Stomach (tissue), 9 donors: ENCODE measurements around the gene CFB. TPM values are rescaled to one million over a fixed set of nuclear protein-coding genes. Genes with fewer than 3 reads are reported as not detected.

ENCODE experiments used
- DNase-seq, 2 donors: peaks; one replicate each; pipeline versions ENCODE4 v3.0.0 to v3.0.0-alpha.2; 2013 to 2019
- H3K27ac ChIP-seq, 5 donors: fragments of 200-600 bp in 4 of 5; sonication (generic) in 4 of 5; one replicate each; pipeline ENCODE4 v1.5.1; 2013 to 2019; ENCODE audit warnings: mild to moderate bottlenecking in 1 of 5, moderate library complexity in 1 of 5
- H3K27me3 ChIP-seq, 3 donors: fragments of 200-600 bp; sonication (generic); one replicate each; pipeline ENCODE4 v1.5.1; 2017 to 2019; ENCODE audit warnings: mixed run types in 1 of 3
- H3K36me3 ChIP-seq, 4 donors: fragments of 200-600 bp; sonication (generic); 1 replicate in 3 of 4; 2 replicates in 1 of 4; pipeline ENCODE4 v1.5.1; 2016 to 2019
- H3K4me1 ChIP-seq, 4 donors: fragments of 200-600 bp; sonication (generic); one replicate each; pipeline ENCODE4 v1.5.1; 2016 to 2019
- H3K4me3 ChIP-seq, 4 donors: fragments of 200-600 bp; sonication (generic) in 3 of 4; one replicate each; pipeline ENCODE4 v1.5.1; 2016 to 2019; ENCODE audit warnings: mild to moderate bottlenecking in 1 of 4
- H3K9me3 ChIP-seq, 4 donors: fragments of 200-600 bp; sonication (generic); one replicate each; pipeline ENCODE4 v1.5.1; 2016 to 2019
- EP300 ChIP-seq: sonication (generic); formaldehyde crosslinking; IDR thresholded peaks from one replicate; pipeline ENCODE4 v1.6.1; 2017; ENCODE audit warnings: antibody characterized with exemption
- POLR2A ChIP-seq, 4 donors: fragments of 450-650 bp; IDR thresholded peaks; one replicate each; pipeline ENCODE4 v1.6.1; 2016; ENCODE audit warnings: antibody characterized with exemption in 4 of 4, control low read depth in 2 of 4, mild to moderate bottlenecking in 1 of 4, moderate library complexity in 1 of 4
- POLR2AphosphoS5 ChIP-seq, 3 donors: sonication (generic); formaldehyde crosslinking; IDR thresholded peaks; one replicate each; pipeline ENCODE4 v1.6.1; 2016; ENCODE audit warnings: antibody characterized with exemption in 3 of 3
- WGBS, 5 donors: extraction: QIAGEN DNeasy Blood & Tissue Kit in 3 of 5; methylation state at CpG; one replicate each; pipeline versions ENCODE4 v1.1.5 to v1.1.7; 2013 to 2018; 5-methylcytosine and 5-hydroxymethylcytosine counted together
- intact Hi-C: fragments of 100-400 bp; cut with DNase I; formaldehyde crosslinking; loops from one replicate; pipeline ENCODE4 v1.15.1; 2023; ENCODE audit warnings: low total_unique reads
- polyA plus RNA-seq, 3 donors: library from polyadenylated mRNA; stranded (reverse); fragments of 200-250 nt; gene quantifications; one replicate each; pipeline ENCODE4 v1.2.3, GENCODE V29; 2013
- total RNA-seq, 5 donors: library from RNA; depleted of rRNA; stranded (reverse); fragments of >200 nt; gene quantifications; one replicate each; pipeline versions ENCODE4 v1.1.0 to v1.2.3, GENCODE V29; 2014 to 2016
- TF ChIP-seq, protein P1 (sequence below), 7 experiments: fragments of 450-650 bp in 4 of 7; fragments of 200-600 bp in 3 of 7; sonication (generic) in 3 of 7; IDR thresholded peaks; one replicate each; pipeline ENCODE4 v1.5.1; 2016 to 2019; ENCODE audit warnings: antibody characterized with exemption in 7 of 7, control low read depth in 2 of 7, mild to moderate bottlenecking in 1 of 7
- donor health status: healthy with polysubstance abuse.
- donor health status: Bipolar disorder and iron deficiency.
- donor health status: healthy.

CFB gene
- total and polyA plus RNA-seq, 8 donors, result 8.4 to 316 (median 175) TPM

DNA sequence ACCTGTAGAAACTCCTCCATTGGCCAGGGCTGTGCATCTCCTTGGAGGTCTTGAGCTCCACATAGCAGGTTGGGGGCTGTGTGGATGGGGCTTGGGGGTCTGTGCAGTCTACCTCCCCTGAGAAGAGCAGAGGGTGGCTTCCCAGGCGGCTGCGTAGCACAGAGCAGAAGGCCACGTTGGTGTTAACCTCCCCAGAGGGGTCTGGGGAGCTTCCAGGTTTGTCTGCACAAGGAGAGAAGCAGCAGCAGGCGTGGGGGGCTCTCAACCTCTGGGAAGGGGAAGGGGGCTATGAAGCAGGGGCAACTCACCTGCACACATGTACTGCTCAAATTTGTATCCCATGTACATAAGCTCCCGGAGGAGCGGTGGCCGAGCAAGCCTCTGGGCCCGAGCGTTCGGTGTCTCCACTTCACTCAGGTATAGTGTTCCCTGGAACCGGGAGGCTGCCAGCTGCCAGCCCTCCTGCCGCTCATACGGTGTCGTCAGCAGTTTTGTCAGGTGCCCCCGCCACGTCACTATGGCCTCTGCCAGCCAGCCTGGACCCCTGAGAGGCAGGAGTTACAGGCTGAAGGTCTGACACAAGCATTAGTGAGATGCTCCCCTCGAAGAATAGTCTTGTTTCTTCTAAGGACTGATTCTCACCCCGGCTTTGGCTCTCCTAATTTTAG is 24.8 kb downstream of the CFB start:
- intact Hi-C loops, result no loop called here

GRCh38 chr6:31971279-31971992 is 25.5 kb downstream of the CFB start:
- intact Hi-C loops, result no loop called here
- WGBS, 5 donors, result 15 to 18% (median 16%) methylated on average over 28 to 29 of the region's 29 CpGs
- DNase-seq, result no peak
- H3K27ac ChIP-seq, result peak overlapping the region; percentile 92 to 99 (median 96)
- TF ChIP-seq EP300 (no peak), POLR2AphosphoS5 (IDR thresholded peaks at IDR 0.05) (no peak), POLR2A (IDR thresholded peaks at IDR 0.05) (no peak)
- TF ChIP-seq, protein P1, sequence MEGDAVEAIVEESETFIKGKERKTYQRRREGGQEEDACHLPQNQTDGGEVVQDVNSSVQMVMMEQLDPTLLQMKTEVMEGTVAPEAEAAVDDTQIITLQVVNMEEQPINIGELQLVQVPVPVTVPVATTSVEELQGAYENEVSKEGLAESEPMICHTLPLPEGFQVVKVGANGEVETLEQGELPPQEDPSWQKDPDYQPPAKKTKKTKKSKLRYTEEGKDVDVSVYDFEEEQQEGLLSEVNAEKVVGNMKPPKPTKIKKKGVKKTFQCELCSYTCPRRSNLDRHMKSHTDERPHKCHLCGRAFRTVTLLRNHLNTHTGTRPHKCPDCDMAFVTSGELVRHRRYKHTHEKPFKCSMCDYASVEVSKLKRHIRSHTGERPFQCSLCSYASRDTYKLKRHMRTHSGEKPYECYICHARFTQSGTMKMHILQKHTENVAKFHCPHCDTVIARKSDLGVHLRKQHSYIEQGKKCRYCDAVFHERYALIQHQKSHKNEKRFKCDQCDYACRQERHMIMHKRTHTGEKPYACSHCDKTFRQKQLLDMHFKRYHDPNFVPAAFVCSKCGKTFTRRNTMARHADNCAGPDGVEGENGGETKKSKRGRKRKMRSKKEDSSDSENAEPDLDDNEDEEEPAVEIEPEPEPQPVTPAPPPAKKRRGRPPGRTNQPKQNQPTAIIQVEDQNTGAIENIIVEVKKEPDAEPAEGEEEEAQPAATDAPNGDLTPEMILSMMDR (IDR thresholded peaks at IDR 0.05), result no peak
- H3K27me3 ChIP-seq, result no peaks in the 10 kb centered on the region
- peaks cover 27 to 46% (median 37%) of the 10 kb centered on the region in 4 donors for H3K4me1 ChIP-seq
- H3K9me3 ChIP-seq, result no peaks in the 10 kb centered on the region
- H3K36me3 ChIP-seq, result peaks cover 36 to 60% (median 44%) of the 10 kb centered on the region in 4 donors
- H3K4me3 ChIP-seq, result peak overlapping the region; percentile 62 to 82 (median 70)

More for the DNA sequence above, 24.8 kb downstream of the CFB start:
- no peaks in the 10 kb centered on the region for H3K9me3 ChIP-seq
- peak overlapping the region; percentile 92 to 99 (median 96) for H3K27ac ChIP-seq
- no peaks in the 10 kb centered on the region for H3K27me3 ChIP-seq
- H3K4me3 ChIP-seq, result peak overlapping the region; percentile 62 to 82 (median 70)
- H3K4me1 ChIP-seq, result peaks cover 27 to 46% (median 37%) of the 10 kb centered on the region in 4 donors
- H3K36me3 ChIP-seq, result peaks cover 42 to 67% (median 50%) of the 10 kb centered on the region in 4 donors
- 51 to 76% (median 55%) methylated on average over 6 to 18 of the region's 18 CpGs for WGBS, 5 donors
- TF ChIP-seq POLR2AphosphoS5 (IDR thresholded peaks at IDR 0.05), result no peak
- no peak for TF ChIP-seq POLR2A (IDR thresholded peaks at IDR 0.05)
- TF ChIP-seq, protein P1 (IDR thresholded peaks at IDR 0.05), result no peak
- no peak for TF ChIP-seq EP300
- DNase-seq, result peak in 1 of 2 donors; percentile 35

GRCh38 chr6:31971993-31972708 is 26.3 kb downstream of the CFB start, which contains the start of gene DXO:
Gene DXO, minus strand, starts transcription at chr6:31972138. Its CDS starts 463 bp downstream, at chr6:31971675.
- Histone ChIP-seq H3K4me1 (peaks cover 27 to 46% (median 37%) of the 10 kb centered on the region in 4 donors), H3K36me3 (peaks cover 29 to 53% (median 41%) of the 10 kb centered on the region in 4 donors), H3K27me3 (no peaks in the 10 kb centered on the region), H3K4me3 (peak within 1 kb of the TSS; percentile 62 to 82 (median 70)), H3K9me3 (no peaks in the 10 kb centered on the region), H3K27ac (peak within 1 kb of the TSS; percentile 92 to 99 (median 96))
- peak; percentile 96 to 99 for DNase-seq
- intact Hi-C loops, result no loop called here
- WGBS, 5 donors, result 0 to 1% (median 0%) methylated on average over 14 to 62 of the region's 62 CpGs
- TF ChIP-seq, protein P1 (IDR thresholded peaks at IDR 0.05), result no peak
- TF ChIP-seq POLR2A (IDR thresholded peaks at IDR 0.05), result no peak
- TF ChIP-seq EP300, result peak; percentile 12
- TF ChIP-seq POLR2AphosphoS5 (IDR thresholded peaks at IDR 0.05), result peak; percentile 34 to 92 (median 86)
